T-helper 22 cell (primary cell): ENCODE data around the gene HPS4.

Experiments
- DNase-seq: peaks from one replicate; pipeline ENCODE4 v3.0.0-alpha.2; 2020; ENCODE audit warnings: low read depth

Gene HPS4

GRCh38 chr22:26463688-26464087 lies 19.9 kb downstream of the HPS4 start:
- DNase-seq: no peak

- no peak for DNase-seq
These were observed 20.4 kb downstream of the HPS4 start for GRCh38 chr22:26463101-26463661.

GRCh38 chr22:26462641-26463040 lies 20.9 kb downstream of the HPS4 start:
- DNase-seq: no peak

- no peak for DNase-seq
These were observed 21.5 kb downstream of the HPS4 start for GRCh38 chr22:26462051-26462450.

- no peak for DNase-seq
These were observed 22.3 kb downstream of the HPS4 start for GRCh38 chr22:26461188-26461810.

- no peak for DNase-seq
These were observed 23.4 kb downstream of the HPS4 start for GRCh38 chr22:26460202-26460601.

GRCh38 chr22:26457661-26458272 lies 25.8 kb downstream of the HPS4 start:
- DNase-seq: no peak

GRCh38 chr22:26453812-26454500 lies 29.6 kb downstream of the HPS4 start:
- no peak for DNase-seq

- DNase-seq: no peak
These were observed 30.4 kb downstream of the HPS4 start for GRCh38 chr22:26453216-26453615.

- no peak for DNase-seq
These were observed 31.2 kb downstream of the HPS4 start for GRCh38 chr22:26452236-26453016.

GRCh38 chr22:26450453-26451185 lies 33.0 kb downstream of the HPS4 start:
- no peak for DNase-seq

- DNase-seq: no peak
These were observed 34.6 kb downstream of the HPS4 start for GRCh38 chr22:26448941-26449340.

GRCh38 chr22:26448334-26448733 lies 35.2 kb downstream of the HPS4 start:
- no peak for DNase-seq

GRCh38 chr22:26447584-26448329 lies 35.8 kb downstream of the HPS4 start:
- DNase-seq: no peak

- no peak for DNase-seq
These were observed 36.6 kb downstream of the HPS4 start for GRCh38 chr22:26446808-26447515.

- no peak for DNase-seq
These were observed 37.9 kb downstream of the HPS4 start for GRCh38 chr22:26445577-26446275.

GRCh38 chr22:26444777-26445176 lies 38.8 kb downstream of the HPS4 start:
- DNase-seq: no peak

GRCh38 chr22:26443901-26444690 lies 39.5 kb downstream of the HPS4 start:
- no peak for DNase-seq
